HepG2 (cell line): ENCODE results near the gene YWHAB. TPM values are rescaled to one million over a fixed set of nuclear protein-coding genes. Genes with fewer than 3 reads are reported as not detected.
A peak's percentile ranks its signal among the peaks of the same experiment; 100 is the strongest.

Experiments
- HNRNPK ChIP-seq: fragments of 200-400 bp; formaldehyde crosslinking; IDR thresholded peaks from 2 replicates; pipeline ENCODE4 v1.6.1; 2018; ENCODE audit warnings: low read length, low read depth, moderate library complexity, mild to moderate bottlenecking; ENCODE audit not compliant: poor library complexity, severe bottlenecking
- IRF2 ChIP-seq: IDR thresholded peaks from 2 replicates; pipeline ENCODE4 v1.6.1; 2018; ENCODE audit warnings: missing genetic modification reagents, missing compliant biosample characterization
- JARID2 ChIP-seq: sonication (generic); formaldehyde crosslinking; IDR thresholded peaks from 2 replicates; pipeline ENCODE4 v1.8.1; 2023; ENCODE audit warnings: missing genetic modification reagents, inconsistent platforms; ENCODE audit not compliant: insufficient replicate concordance
- NONO ChIP-seq, 2 experiments: fragments of 450-650 bp in 1 of 2; sonication (generic) in 1 of 2; formaldehyde crosslinking in 1 of 2; IDR thresholded peaks in 1 of 2; conservative IDR thresholded peaks in 1 of 2; 2 replicates each; pipeline versions ENCODE4 v1.6.1 to v1.8.0; 2017 to 2022; ENCODE audit warnings: mild to moderate bottlenecking in 1 of 2, missing genetic modification reagents in 1 of 2, moderate library complexity in 1 of 2
- NR2C2 ChIP-seq: sonication (generic); formaldehyde crosslinking; IDR thresholded peaks from 2 replicates; pipeline ENCODE4 v1.4.0; 2020; ENCODE audit warnings: missing genetic modification reagents, mild to moderate bottlenecking, moderate library complexity, borderline replicate concordance
- RNF2 ChIP-seq: fragments of 450-650 bp; conservative IDR thresholded peaks from 2 replicates; pipeline ENCODE4 v1.6.1; 2016; ENCODE audit warnings: low read depth
- RXRA ChIP-seq: sonication (generic); formaldehyde crosslinking; IDR thresholded peaks from 2 replicates; pipeline ENCODE4 v1.5.1; 2020; ENCODE audit warnings: missing genetic modification reagents
- RXRB ChIP-seq: IDR thresholded peaks from 2 replicates; pipeline ENCODE4 v1.6.1; 2016; ENCODE audit warnings: borderline replicate concordance, missing genetic modification reagents, missing compliant biosample characterization
- SOX13 ChIP-seq, 3 experiments: fragments of 450-650 bp in 1 of 3; sonication (generic) in 1 of 3; formaldehyde crosslinking in 1 of 3; IDR thresholded peaks in 2 of 3; conservative IDR thresholded peaks in 1 of 3; 2 replicates each; pipeline versions ENCODE4 v1.5.0 to v1.6.1; 2016 to 2020; ENCODE audit warnings: antibody characterized with exemption in 1 of 3, mild to moderate bottlenecking in 1 of 3, missing compliant biosample characterization in 1 of 3, missing genetic modification reagents in 1 of 3, moderate library complexity in 1 of 3
- SOX5 ChIP-seq: IDR thresholded peaks from 2 replicates; pipeline ENCODE4 v1.6.1; 2016; ENCODE audit warnings: borderline replicate concordance
- ZFP37 ChIP-seq: sonication (generic); formaldehyde crosslinking; IDR thresholded peaks from 2 replicates; pipeline ENCODE4 v1.4.0; 2020; ENCODE audit warnings: missing genetic modification reagents, borderline replicate concordance
- ZNF205 ChIP-seq: IDR thresholded peaks from 2 replicates; pipeline ENCODE4 v1.6.1; 2018; ENCODE audit warnings: missing biosample characterization, missing genetic modification reagents
- ZNF34 ChIP-seq: sonication (generic); formaldehyde crosslinking; IDR thresholded peaks from 2 replicates; pipeline ENCODE4 v1.4.0; 2020; ENCODE audit warnings: mild to moderate bottlenecking, missing genetic modification reagents, borderline replicate concordance
- ZNF558 ChIP-seq: sonication (generic); formaldehyde crosslinking; IDR thresholded peaks from 2 replicates; pipeline ENCODE4 v1.9.0; 2022; ENCODE audit warnings: mild to moderate bottlenecking, missing genetic modification reagents, borderline replicate concordance
- polyA plus RNA-seq, 8 experiments: library from polyadenylated mRNA; depleted of rRNA in 3 of 8; stranded (reverse) in 7 of 8; unstranded in 1 of 8; fragments of >200 nt; fragmentation: Illumina TruSeq in 4 of 8; extraction: Trizol in 4 of 8; gene quantifications; 2 replicates each; pipeline versions ENCODE4 v1.2.1 to v1.2.3, GENCODE V29; 2011 to 2016; ENCODE audit warnings: low read depth in 4 of 8, missing spikeins in 1 of 8, mixed read lengths in 1 of 8; ENCODE audit not compliant: insufficient read depth in 1 of 8
- total RNA-seq, 5 experiments: library from RNA; depleted of rRNA; stranded (reverse); fragments of >200 nt; fragmentation: Illumina TruSeq; extraction: Trizol; gene quantifications; 2 replicates each; pipeline ENCODE4 v1.2.3, GENCODE V29; 2016; ENCODE audit warnings: low read depth in 1 of 5
- TF ChIP-seq, protein P1 (sequence below): sonication (generic); formaldehyde crosslinking; IDR thresholded peaks from 2 replicates; pipeline ENCODE4 v1.4.0; 2020; ENCODE audit warnings: mild to moderate bottlenecking, missing genetic modification reagents
- TF ChIP-seq, protein P2 (sequence below): sonication (generic); formaldehyde crosslinking; conservative IDR thresholded peaks from 2 replicates; pipeline ENCODE4 v1.4.0; 2020; ENCODE audit warnings: missing genetic modification reagents
- TF ChIP-seq, protein P3 (sequence below): IDR thresholded peaks from 2 replicates; pipeline ENCODE4 v1.6.1; 2016; ENCODE audit warnings: missing genetic modification reagents, missing compliant biosample characterization
- TF ChIP-seq, protein P4 (sequence below): sonication (generic); formaldehyde crosslinking; IDR thresholded peaks from 2 replicates; pipeline ENCODE4 v1.4.0; 2020; ENCODE audit warnings: missing genetic modification reagents, borderline replicate concordance

Gene YWHAB
- total and polyA plus RNA-seq, 2 of the 13 experiments (the other 11 are each of a cell fraction or from before 2014, with no cell fraction given): 77.2 to 121 TPM

DNA sequence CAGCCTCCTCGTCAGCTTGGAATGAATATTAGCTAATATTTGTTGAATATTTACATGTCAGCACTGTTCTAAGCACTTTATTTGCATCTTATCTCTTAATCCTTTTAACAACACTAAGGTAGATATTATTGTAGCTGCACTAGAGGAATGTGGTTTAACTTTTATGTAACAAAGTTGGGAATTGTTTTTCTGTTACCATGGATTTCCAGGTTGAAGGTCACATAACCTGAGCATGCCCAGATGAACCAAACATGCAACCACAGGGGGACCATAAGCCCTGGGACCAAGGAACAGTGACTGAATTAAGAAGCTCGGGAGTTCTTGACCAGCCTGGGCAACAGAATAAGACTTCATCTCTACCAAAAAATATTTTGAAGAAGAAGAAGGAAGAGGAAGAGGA lies 29.1 kb upstream of the YWHAB start (continued):
- TF ChIP-seq, protein P1, sequence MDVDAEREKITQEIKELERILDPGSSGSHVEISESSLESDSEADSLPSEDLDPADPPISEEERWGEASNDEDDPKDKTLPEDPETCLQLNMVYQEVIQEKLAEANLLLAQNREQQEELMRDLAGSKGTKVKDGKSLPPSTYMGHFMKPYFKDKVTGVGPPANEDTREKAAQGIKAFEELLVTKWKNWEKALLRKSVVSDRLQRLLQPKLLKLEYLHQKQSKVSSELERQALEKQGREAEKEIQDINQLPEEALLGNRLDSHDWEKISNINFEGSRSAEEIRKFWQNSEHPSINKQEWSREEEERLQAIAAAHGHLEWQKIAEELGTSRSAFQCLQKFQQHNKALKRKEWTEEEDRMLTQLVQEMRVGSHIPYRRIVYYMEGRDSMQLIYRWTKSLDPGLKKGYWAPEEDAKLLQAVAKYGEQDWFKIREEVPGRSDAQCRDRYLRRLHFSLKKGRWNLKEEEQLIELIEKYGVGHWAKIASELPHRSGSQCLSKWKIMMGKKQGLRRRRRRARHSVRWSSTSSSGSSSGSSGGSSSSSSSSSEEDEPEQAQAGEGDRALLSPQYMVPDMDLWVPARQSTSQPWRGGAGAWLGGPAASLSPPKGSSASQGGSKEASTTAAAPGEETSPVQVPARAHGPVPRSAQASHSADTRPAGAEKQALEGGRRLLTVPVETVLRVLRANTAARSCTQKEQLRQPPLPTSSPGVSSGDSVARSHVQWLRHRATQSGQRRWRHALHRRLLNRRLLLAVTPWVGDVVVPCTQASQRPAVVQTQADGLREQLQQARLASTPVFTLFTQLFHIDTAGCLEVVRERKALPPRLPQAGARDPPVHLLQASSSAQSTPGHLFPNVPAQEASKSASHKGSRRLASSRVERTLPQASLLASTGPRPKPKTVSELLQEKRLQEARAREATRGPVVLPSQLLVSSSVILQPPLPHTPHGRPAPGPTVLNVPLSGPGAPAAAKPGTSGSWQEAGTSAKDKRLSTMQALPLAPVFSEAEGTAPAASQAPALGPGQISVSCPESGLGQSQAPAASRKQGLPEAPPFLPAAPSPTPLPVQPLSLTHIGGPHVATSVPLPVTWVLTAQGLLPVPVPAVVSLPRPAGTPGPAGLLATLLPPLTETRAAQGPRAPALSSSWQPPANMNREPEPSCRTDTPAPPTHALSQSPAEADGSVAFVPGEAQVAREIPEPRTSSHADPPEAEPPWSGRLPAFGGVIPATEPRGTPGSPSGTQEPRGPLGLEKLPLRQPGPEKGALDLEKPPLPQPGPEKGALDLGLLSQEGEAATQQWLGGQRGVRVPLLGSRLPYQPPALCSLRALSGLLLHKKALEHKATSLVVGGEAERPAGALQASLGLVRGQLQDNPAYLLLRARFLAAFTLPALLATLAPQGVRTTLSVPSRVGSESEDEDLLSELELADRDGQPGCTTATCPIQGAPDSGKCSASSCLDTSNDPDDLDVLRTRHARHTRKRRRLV: no peak
- TF ChIP-seq RXRB (peak; percentile 75; the same call in 1 of the 2 replicates), JARID2 (CRISPR knock-in tag) (no peak), RNF2 (no peak), SOX5 (CRISPR knock-in tag) (peak; percentile 42; the same call in 1 of the 2 replicates), ZNF205 (CRISPR knock-in tag) (no peak), NONO (IDR thresholded peaks at IDR 0.05) (no peak), NONO (CRISPR knock-in tag; conservative IDR thresholded peaks at IDR 0.05) (no peak), HNRNPK (no peak), ZNF34 (CRISPR knock-in tag) (no peak), ZNF558 (CRISPR knock-in tag) (no peak), RXRA (CRISPR knock-in tag) (no peak), SOX13 (IDR thresholded peaks at IDR 0.05) (no peak), SOX13 (CRISPR knock-in tag; conservative IDR thresholded peaks at IDR 0.05 in 1 of 2, IDR thresholded peaks at IDR 0.05 in 1 of 2) (peak in 1 of 2 experiments; percentile 21; a peak in 1 of 4 replicates), NR2C2 (CRISPR knock-in tag) (peak; percentile 84), IRF2 (CRISPR knock-in tag) (no peak), ZFP37 (CRISPR knock-in tag) (no peak)
- TF ChIP-seq, protein P2, sequence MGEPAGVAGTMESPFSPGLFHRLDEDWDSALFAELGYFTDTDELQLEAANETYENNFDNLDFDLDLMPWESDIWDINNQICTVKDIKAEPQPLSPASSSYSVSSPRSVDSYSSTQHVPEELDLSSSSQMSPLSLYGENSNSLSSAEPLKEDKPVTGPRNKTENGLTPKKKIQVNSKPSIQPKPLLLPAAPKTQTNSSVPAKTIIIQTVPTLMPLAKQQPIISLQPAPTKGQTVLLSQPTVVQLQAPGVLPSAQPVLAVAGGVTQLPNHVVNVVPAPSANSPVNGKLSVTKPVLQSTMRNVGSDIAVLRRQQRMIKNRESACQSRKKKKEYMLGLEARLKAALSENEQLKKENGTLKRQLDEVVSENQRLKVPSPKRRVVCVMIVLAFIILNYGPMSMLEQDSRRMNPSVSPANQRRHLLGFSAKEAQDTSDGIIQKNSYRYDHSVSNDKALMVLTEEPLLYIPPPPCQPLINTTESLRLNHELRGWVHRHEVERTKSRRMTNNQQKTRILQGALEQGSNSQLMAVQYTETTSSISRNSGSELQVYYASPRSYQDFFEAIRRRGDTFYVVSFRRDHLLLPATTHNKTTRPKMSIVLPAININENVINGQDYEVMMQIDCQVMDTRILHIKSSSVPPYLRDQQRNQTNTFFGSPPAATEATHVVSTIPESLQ (CRISPR knock-in tag): no peak
- TF ChIP-seq, protein P3, sequence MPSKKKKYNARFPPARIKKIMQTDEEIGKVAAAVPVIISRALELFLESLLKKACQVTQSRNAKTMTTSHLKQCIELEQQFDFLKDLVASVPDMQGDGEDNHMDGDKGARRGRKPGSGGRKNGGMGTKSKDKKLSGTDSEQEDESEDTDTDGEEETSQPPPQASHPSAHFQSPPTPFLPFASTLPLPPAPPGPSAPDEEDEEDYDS (CRISPR knock-in tag): no peak
- TF ChIP-seq, protein P4, sequence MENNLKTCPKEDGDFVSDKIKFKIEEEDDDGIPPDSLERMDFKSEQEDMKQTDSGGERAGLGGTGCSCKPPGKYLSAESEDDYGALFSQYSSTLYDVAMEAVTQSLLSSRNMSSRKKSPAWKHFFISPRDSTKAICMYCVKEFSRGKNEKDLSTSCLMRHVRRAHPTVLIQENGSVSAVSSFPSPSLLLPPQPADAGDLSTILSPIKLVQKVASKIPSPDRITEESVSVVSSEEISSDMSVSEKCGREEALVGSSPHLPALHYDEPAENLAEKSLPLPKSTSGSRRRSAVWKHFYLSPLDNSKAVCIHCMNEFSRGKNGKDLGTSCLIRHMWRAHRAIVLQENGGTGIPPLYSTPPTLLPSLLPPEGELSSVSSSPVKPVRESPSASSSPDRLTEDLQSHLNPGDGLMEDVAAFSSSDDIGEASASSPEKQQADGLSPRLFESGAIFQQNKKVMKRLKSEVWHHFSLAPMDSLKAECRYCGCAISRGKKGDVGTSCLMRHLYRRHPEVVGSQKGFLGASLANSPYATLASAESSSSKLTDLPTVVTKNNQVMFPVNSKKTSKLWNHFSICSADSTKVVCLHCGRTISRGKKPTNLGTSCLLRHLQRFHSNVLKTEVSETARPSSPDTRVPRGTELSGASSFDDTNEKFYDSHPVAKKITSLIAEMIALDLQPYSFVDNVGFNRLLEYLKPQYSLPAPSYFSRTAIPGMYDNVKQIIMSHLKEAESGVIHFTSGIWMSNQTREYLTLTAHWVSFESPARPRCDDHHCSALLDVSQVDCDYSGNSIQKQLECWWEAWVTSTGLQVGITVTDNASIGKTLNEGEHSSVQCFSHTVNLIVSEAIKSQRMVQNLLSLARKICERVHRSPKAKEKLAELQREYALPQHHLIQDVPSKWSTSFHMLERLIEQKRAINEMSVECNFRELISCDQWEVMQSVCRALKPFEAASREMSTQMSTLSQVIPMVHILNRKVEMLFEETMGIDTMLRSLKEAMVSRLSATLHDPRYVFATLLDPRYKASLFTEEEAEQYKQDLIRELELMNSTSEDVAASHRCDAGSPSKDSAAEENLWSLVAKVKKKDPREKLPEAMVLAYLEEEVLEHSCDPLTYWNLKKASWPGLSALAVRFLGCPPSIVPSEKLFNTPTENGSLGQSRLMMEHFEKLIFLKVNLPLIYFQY (CRISPR knock-in tag): no peak
